Measurements from ENCODE around the gene SOWAHB. TPM values are rescaled to one million over a fixed set of nuclear protein-coding genes. Genes with fewer than 3 reads are reported as not detected.

The SOWAHB gene
- polyA plus RNA-seq, 3 donors = 4.6 to 7.5 (median 4.8) TPM

DNA sequence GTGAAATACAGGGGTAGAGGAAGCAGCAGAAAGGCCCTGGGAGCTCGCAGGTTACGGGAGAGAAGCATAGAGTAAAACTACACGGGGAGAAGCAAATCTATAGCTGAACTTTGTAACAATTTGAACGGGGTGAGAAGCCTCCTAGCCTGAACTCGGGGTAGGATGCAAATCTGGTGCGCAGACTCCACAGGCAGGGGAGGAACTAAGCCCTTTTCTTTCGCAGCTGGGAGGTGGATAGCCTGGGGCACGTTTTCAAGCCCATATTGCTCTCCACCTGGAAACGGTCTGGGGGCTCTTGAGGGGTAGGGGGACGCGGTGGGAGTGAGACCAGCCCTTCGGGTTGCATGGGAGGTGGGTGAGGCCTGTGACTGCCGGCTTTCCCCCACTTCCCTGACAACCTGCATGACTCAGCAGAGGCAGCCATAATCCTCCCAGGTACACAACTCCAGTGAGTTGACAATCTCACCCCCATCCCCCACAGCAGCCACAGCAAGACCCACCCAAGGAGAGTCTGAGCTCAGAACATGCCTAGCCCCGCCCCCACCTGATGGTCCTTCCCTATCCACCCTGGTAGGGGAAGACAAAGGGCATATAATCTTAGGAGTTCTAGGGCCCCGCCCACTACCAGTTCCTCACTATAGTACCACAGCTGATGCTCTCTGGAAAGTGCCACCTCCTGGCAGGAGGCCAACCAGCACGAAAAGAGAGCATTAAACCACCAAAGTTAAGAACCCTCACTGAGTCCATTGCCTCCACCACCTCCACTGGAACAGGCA lies 29.9 kb downstream of the SOWAHB start:
- no peak for DNase-seq (ENCODE audit: extremely low read depth in 1 of 11, low read depth in 9 of 11, low spot score in 4 of 11)

DNA sequence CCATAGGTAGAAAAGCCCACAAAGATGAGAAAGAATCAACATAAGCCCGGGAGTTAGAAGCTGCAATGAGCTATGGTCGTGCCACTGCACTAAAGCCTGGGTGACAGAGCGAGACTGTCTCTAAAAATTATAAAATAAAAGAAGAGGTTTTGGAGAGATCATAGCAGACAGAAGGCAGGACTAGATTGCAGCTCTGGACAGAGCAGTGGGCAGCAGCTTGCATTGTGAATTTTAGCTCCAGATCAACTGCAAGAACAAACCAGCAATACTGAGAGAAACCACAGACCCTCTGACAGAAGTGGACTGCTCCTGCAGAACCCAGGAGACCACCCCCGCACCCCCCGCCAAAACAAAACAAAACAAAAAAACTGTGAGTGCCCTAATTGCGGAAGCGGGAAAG lies 30.6 kb downstream of the SOWAHB start:
- no peak for DNase-seq (ENCODE audit: extremely low read depth in 1 of 11, low read depth in 9 of 11, low spot score in 4 of 11)

DNA sequence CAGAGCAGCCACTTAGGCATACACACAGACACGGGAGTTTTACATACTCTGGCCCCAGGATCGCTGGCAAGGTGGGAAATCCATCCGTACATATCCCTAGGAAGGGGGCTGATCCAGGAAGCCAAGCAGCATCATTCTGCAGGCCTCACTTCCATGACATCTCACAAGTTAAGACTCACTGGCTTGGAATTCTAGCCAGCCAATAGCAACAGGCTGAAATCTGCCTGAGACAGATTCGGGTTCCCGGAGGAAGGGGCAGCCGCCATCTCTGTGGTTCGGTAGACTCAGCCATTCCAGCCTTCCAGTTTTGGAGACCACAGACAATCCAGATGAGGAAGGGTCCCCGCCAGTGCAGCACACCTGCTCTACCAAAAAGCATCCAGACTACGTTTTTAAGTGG lies 31.3 kb downstream of the SOWAHB start:
- no peak for DNase-seq (ENCODE audit: extremely low read depth in 1 of 11, low read depth in 9 of 11, low spot score in 4 of 11)

DNA sequence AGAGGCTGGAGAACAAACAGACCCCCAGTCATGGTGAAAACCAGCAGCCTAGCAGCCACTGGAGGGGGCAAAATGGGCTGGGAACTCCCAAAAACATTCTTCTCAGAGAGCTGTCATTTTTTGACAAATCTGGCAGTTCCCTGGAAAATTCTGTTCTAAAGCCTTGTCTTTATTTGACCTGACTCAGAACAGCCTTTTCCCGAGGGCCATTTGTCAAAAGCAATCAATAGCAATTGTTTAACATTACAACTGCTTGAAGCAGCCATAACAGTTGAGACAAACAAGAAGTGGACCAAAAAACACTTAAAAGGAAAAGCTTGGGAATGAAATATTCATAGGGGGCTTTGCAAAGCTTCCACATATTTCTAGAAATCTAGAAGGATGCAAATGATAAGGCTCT lies 39.6 kb downstream of the SOWAHB start:
- no peak for DNase-seq (ENCODE audit: extremely low read depth in 1 of 11, low read depth in 9 of 11, low spot score in 4 of 11)

DNA sequence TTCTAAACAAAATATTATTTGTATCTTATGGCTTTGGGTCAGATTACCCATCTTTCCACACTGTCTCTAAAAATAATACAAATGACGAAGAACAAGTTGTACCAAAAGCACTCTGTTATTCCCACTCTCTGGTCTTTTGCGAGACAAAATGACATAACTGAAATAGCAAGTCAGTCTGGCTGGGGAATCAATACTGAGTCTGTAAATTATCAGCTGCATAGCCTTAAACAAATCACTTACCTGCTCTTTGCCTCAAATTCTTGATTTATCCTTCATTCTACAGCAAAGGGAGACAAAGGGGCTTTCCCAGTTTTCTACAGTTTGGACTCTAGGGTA lies 40.9 kb downstream of the SOWAHB start:
- no peak for DNase-seq (ENCODE audit: extremely low read depth in 1 of 11, low read depth in 9 of 11, low spot score in 4 of 11)

DNA sequence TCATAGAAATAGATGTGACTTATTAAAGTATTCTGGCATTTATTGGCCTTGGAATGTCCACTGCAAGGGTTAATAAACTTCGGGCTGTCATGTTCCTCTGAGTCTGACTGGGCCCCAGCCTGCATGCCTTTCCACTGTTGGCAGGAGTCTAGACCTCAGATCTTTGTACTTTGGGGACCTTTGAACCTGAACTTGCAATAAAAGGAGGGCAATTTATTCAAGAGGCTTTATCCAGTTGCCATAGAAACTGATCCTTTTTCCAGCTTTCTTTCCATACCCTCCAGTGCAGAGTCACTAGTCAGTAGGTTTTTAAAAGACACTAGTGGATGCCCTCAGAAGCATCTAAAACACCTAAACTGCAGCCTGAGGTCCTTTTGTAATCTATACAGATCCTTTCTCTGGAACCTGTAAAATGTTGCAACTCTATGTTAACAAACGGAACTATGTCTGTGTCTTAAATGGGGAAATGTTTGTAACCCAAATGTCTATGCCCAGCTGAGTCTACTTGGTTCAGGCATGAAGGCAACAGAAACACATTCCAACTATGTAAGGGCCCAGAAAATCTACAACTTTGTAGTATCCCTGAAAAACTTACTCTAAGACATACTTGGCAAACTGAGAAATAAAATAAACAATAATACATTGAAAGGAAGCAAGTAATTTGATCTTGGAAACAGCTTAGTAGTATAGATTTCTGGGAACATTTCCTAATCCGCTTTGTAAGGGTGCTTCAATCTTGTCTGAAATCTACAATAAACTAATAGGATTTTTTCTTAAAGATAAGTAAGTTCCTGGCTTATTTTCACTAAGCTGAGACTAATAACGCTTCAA lies 41.5 kb downstream of the SOWAHB start:
- peak in 5 of 11 donors; percentile 42 to 67 (median 59) for DNase-seq (ENCODE audit: extremely low read depth in 1 of 11, low read depth in 9 of 11, low spot score in 4 of 11)

DNA sequence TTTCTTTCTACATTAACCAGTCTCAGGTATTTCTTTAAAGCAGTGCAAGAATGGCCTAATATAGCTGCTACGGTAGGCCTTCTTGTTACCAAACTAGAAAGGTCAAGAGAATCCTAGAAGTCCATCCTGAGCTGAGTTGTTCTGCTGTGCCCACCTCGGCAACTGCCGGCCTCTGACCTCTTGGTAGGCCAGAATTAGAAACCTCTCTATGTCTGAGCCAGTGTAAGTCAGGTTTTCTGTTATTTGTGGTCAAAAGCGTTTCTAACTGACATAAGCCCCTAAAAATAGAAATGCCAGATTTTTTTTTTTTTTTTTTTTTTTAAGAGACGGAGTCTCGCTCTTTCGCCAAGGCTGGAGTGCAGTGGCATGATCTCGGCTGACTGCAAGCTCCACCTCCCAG lies 43.1 kb downstream of the SOWAHB start:
- no peak for DNase-seq (ENCODE audit: extremely low read depth in 1 of 11, low read depth in 9 of 11, low spot score in 4 of 11)

DNA sequence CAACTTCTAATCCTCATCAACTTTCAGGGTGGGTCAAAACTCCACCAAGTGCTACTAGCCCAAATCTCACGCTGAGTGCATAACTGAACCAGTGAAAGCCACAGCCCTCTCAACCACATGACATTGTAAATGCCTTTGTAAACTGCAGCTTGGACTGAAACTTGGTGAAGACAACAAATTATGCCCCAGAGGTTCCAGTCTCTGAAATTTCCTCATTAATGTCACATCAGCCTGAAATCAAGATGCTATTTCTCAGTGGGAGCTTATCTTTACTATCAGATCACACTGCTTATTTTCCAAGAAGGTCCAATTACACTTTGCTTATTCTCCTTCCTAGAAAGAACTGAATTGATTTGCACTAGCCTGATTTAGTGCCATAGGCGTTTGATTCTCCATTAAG lies 46.6 kb downstream of the SOWAHB start:
- no peak for DNase-seq (ENCODE audit: extremely low read depth in 1 of 11, low read depth in 9 of 11, low spot score in 4 of 11)

DNA sequence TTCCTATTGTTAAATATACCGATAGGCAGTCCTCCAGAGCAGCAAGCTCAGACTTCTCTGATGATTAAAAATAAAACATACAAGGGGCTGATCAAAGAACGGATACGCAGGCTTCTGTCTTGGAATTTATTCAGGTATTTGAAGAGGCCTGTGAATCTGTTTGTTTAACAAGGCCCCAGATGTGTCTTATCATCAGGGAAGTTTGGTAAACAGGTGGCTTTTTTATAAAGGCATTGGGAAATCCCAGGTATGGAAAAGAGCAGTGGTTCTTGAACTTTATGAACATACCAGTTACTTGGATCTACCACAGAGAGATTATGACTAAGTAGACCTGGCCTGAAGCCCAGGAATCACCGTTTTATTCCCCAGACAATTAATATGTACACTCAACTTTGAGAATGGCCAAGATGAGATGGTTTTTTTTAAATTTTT lies 47.9 kb downstream of the SOWAHB start:
- no peak for DNase-seq (ENCODE audit: extremely low read depth in 1 of 11, low read depth in 9 of 11, low spot score in 4 of 11)

Other genes starting within 250 kb of the SOWAHB start
- 100 to 1,000 TPM; 255 to 308 (median 256) TPM for gene SEPTIN11, start 51.6 kb upstream of the SOWAHB start, polyA plus RNA-seq (ENCODE audit: insufficient read length in 3 of 3)
- gene CCNI, start 177.8 kb upstream of the SOWAHB start, polyA plus RNA-seq (ENCODE audit: insufficient read length in 3 of 3) = 100 to 1,000 TPM; 411 to 470 (median 412) TPM